SK-N-SH (cell line): ENCODE measurements around the gene MAST4. TPM values are rescaled to one million over a fixed set of nuclear protein-coding genes. Genes with fewer than 3 reads are reported as not detected.

Experiments used
- CTCF ChIA-PET: fragments of 300-600, 350-600 bp; formaldehyde crosslinking; extraction: SDS; loops from one replicate; lab custom pipeline; 2021; lab: Yijun Ruan, JAX
- POLR2A ChIA-PET: fragments of 350-600 bp; sonication (Branson Sonifier 250); formaldehyde crosslinking; extraction: SDS; loops from one replicate; lab custom pipeline; 2020; ENCODE audit warnings: antibody characterized with exemption, inconsistent platforms; lab: Yijun Ruan, JAX
- DNase-seq: peaks from one replicate; pipeline ENCODE4 v3.0.0; 2012
- H2AFZ ChIP-seq: fragments of 200-600 bp; sonication (generic); 2 replicates; pipeline ENCODE4 v1.8.1; 2016; ENCODE audit warnings: antibody characterized with exemption, mild to moderate bottlenecking, low read depth
- H3F3A ChIP-seq: fragments of 200-600 bp; sonication (generic); replicated peaks from 2 replicates; pipeline ENCODE3; 2016; ENCODE audit warnings: antibody characterized with exemption, mild to moderate bottlenecking; ENCODE audit not compliant: insufficient read depth
- H3K27ac ChIP-seq, 2 experiments: fragments of 200-500 bp in 1 of 2; fragments of 200-600 bp in 1 of 2; sonication (Bioruptor generic) in 1 of 2; sonication (generic), shearing (Covaris generic) in 1 of 2; 2 replicates each; pipeline versions ENCODE4 v1.5.1 to v1.6.1; 2014 to 2016; ENCODE audit warnings: low read depth in 2 of 2, inconsistent platforms in 1 of 2, low read length in 1 of 2, mild to moderate bottlenecking in 1 of 2, mixed read lengths in 1 of 2
- H3K27me3 ChIP-seq: fragments of 200-600 bp; sonication (generic), shearing (Covaris generic); 2 replicates; pipeline ENCODE4 v1.6.1; 2016; ENCODE audit warnings: mixed run types; ENCODE audit not compliant: insufficient read depth
- H3K36me3 ChIP-seq, 2 experiments: fragments of 200-500 bp in 1 of 2; fragments of 200-600 bp in 1 of 2; sonication (Bioruptor generic) in 1 of 2; sonication (generic) in 1 of 2; replicated peaks in 1 of 2; 2 replicates each; pipeline versions ENCODE3 to v1.5.1; 2014 to 2016; ENCODE audit warnings: low read length in 1 of 2, mild to moderate bottlenecking in 1 of 2; ENCODE audit not compliant: insufficient read depth in 2 of 2, control insufficient read depth in 1 of 2
- H3K4me1 ChIP-seq, 2 experiments: fragments of 200-500 bp in 1 of 2; fragments of 200-600 bp in 1 of 2; sonication (Bioruptor generic) in 1 of 2; sonication (generic), shearing (Covaris generic) in 1 of 2; 2 replicates each; pipeline versions ENCODE4 v1.5.1 to v1.6.1; 2014 to 2016; ENCODE audit warnings: low read depth in 1 of 2, low read length in 1 of 2, mixed run types in 1 of 2; ENCODE audit not compliant: insufficient read depth in 2 of 2, control insufficient read depth in 1 of 2
- H3K4me2 ChIP-seq: fragments of 200-600 bp; sonication (generic), shearing (Covaris generic); 2 replicates; pipeline ENCODE4 v1.6.1; 2017; ENCODE audit warnings: mixed run types
- H3K4me3 ChIP-seq, 2 experiments: fragments of 200-500 bp in 1 of 2; fragments of 200-600 bp in 1 of 2; sonication (Bioruptor generic) in 1 of 2; sonication (generic), shearing (Covaris generic) in 1 of 2; 2 replicates each; pipeline versions ENCODE4 v1.5.1 to v1.8.1; 2014 to 2016; ENCODE audit warnings: low read depth in 2 of 2, inconsistent platforms in 1 of 2, low read length in 1 of 2, mild to moderate bottlenecking in 1 of 2, mixed read lengths in 1 of 2, moderate library complexity in 1 of 2
- H3K79me2 ChIP-seq: fragments of 200-600 bp; sonication (generic); 2 replicates; pipeline ENCODE4 v1.8.1; 2017; ENCODE audit warnings: mild to moderate bottlenecking; ENCODE audit not compliant: insufficient read depth
- H3K9ac ChIP-seq: fragments of 200-600 bp; sonication (generic); 2 replicates; pipeline ENCODE4 v1.6.1; 2017; ENCODE audit warnings: mixed run types
- H3K9me2 ChIP-seq: fragments of 200-600 bp; sonication (generic); 2 replicates; pipeline ENCODE4 v1.6.1; 2017; ENCODE audit warnings: mixed run types
- H3K9me3 ChIP-seq: fragments of 200-600 bp; sonication (generic); 2 replicates; pipeline ENCODE4 v1.6.1; 2017; ENCODE audit warnings: mixed run types, mild to moderate bottlenecking, moderate library complexity
- H4K20me1 ChIP-seq: fragments of 200-600 bp; sonication (generic); 2 replicates; pipeline ENCODE4 v1.6.1; 2017; ENCODE audit warnings: mild to moderate bottlenecking, mixed run types; ENCODE audit not compliant: insufficient read depth
- CHD2 ChIP-seq: fragments of 150-350 bp; IDR thresholded peaks from 2 replicates; pipeline ENCODE4 v1.6.1; 2018; ENCODE audit warnings: low read length; ENCODE audit not compliant: partially characterized antibody
- EP300 ChIP-seq, 2 experiments: IDR thresholded peaks; 2 replicates each; pipeline versions ENCODE4 v1.4.0 to v1.6.1; 2012; ENCODE audit warnings: borderline replicate concordance in 1 of 2, low read depth in 1 of 2, low read length in 1 of 2
- EZH2phosphoT487 ChIP-seq: fragments of 200-600 bp; sonication (generic); IDR thresholded peaks from 2 replicates; pipeline ENCODE4 v1.6.1; 2017; ENCODE audit warnings: low read depth, mixed run types, mild to moderate bottlenecking, antibody characterized with exemption, moderate library complexity, borderline replicate concordance
- GATA2 ChIP-seq: sonication (generic); formaldehyde crosslinking; IDR thresholded peaks from 2 replicates; pipeline ENCODE4 v1.5.0; 2020; ENCODE audit warnings: mild to moderate bottlenecking, missing genetic modification reagents
- JUND ChIP-seq: IDR thresholded peaks from 2 replicates; pipeline ENCODE4 v1.4.0; 2012
- MXI1 ChIP-seq: IDR thresholded peaks from 2 replicates; pipeline ENCODE4 v1.6.1; 2012; ENCODE audit warnings: mild to moderate bottlenecking, low read depth, low read length, improper control_type of control experiment
- RAD21 ChIP-seq: IDR thresholded peaks from 2 replicates; pipeline ENCODE4 v1.6.1; 2012; ENCODE audit warnings: mild to moderate bottlenecking, low read length
- RCOR1 ChIP-seq: fragments of 150-350 bp; IDR thresholded peaks from 2 replicates; pipeline ENCODE4 v1.6.1; 2017; ENCODE audit warnings: antibody characterized with exemption, low read length
- TCF12 ChIP-seq: IDR thresholded peaks from 2 replicates; pipeline ENCODE4 v1.4.0; 2012
- WGBS: methylation state at CpG from one replicate; pipeline ENCODE4 v1.1.6; 2017; ENCODE audit warnings: low lambda C conversion rate; 5-methylcytosine and 5-hydroxymethylcytosine counted together
- polyA plus RNA-seq, 3 experiments: library from polyadenylated mRNA; depleted of rRNA; stranded (reverse); fragments of >200 nt; gene quantifications; 2 replicates each; pipeline ENCODE4 v1.2.3, GENCODE V29; 2012
- TF ChIP-seq, protein P1 (sequence below): IDR thresholded peaks from 2 replicates; pipeline ENCODE4 v1.4.0; 2012; ENCODE audit warnings: low read depth, borderline replicate concordance
- TF ChIP-seq, protein P2 (sequence below): IDR thresholded peaks from 2 replicates; pipeline ENCODE4 v1.6.1; 2012; ENCODE audit warnings: mild to moderate bottlenecking, low read depth, low read length, moderate library complexity
- TF ChIP-seq, protein P3 (sequence below): fragments of 150-350 bp; IDR thresholded peaks from 2 replicates; pipeline ENCODE4 v1.6.1; 2016; ENCODE audit warnings: mild to moderate bottlenecking, low read depth, low read length
- TF ChIP-seq, protein P4 (sequence below): IDR thresholded peaks from 2 replicates; pipeline ENCODE4 v1.4.0; 2012; ENCODE audit warnings: low read depth, borderline replicate concordance

MAST4 gene
- polyA plus RNA-seq, 1 of the 3 experiments (the other 2 are of a cell fraction): 2.2 TPM

DNA sequence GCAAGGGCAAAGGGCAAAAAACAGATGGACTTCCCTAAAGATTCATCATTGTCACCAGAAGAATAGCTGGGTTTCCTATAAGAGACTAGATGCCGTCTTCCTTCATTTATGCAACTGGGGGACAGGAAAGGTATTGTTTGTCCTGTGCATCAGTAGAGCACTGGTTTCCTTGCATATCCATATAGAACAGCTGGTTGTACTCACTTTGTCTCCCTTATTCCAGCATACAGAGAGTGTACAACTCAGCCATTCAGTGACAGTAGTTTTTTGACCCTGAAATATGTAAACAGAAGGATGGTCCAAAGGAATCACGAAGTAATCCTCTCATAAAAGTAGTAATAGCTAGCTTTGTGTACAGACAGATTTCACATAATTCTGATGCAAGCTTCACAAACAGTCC, 22.5 kb upstream of the MAST4 start:
- POLR2A ChIA-PET: no interaction called here
- Histone ChIP-seq H3F3A (no peaks in the 10 kb centered on the region), H3K9me2 (no peaks in the 10 kb centered on the region), H4K20me1 (no peaks in the 10 kb centered on the region), H3K79me2 (no peaks in the 10 kb centered on the region), H3K27me3 (no peaks in the 10 kb centered on the region), H3K9me3 (no peaks in the 10 kb centered on the region), H3K4me1 (no peaks in the 10 kb centered on the region), H2AFZ (no peak overlapping the region), H3K4me2 (no peak overlapping the region)
- WGBS: 25% methylated on average over 2 of the region's 2 CpGs
- DNase-seq: no peak
- CTCF ChIA-PET: no interaction called here
- TF ChIP-seq EP300 (IDR thresholded peaks at IDR 0.05; ENCODE audit: borderline replicate concordance in 1 of 2, low read depth in 1 of 2, low read length in 1 of 2) (no peak), RAD21 (no peak), RCOR1 (no peak), CHD2 (no peak), JUND (no peak)
- TF ChIP-seq, protein P1, sequence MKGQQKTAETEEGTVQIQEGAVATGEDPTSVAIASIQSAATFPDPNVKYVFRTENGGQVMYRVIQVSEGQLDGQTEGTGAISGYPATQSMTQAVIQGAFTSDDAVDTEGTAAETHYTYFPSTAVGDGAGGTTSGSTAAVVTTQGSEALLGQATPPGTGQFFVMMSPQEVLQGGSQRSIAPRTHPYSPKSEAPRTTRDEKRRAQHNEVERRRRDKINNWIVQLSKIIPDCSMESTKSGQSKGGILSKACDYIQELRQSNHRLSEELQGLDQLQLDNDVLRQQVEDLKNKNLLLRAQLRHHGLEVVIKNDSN: no peak
- TF ChIP-seq, protein P2, sequence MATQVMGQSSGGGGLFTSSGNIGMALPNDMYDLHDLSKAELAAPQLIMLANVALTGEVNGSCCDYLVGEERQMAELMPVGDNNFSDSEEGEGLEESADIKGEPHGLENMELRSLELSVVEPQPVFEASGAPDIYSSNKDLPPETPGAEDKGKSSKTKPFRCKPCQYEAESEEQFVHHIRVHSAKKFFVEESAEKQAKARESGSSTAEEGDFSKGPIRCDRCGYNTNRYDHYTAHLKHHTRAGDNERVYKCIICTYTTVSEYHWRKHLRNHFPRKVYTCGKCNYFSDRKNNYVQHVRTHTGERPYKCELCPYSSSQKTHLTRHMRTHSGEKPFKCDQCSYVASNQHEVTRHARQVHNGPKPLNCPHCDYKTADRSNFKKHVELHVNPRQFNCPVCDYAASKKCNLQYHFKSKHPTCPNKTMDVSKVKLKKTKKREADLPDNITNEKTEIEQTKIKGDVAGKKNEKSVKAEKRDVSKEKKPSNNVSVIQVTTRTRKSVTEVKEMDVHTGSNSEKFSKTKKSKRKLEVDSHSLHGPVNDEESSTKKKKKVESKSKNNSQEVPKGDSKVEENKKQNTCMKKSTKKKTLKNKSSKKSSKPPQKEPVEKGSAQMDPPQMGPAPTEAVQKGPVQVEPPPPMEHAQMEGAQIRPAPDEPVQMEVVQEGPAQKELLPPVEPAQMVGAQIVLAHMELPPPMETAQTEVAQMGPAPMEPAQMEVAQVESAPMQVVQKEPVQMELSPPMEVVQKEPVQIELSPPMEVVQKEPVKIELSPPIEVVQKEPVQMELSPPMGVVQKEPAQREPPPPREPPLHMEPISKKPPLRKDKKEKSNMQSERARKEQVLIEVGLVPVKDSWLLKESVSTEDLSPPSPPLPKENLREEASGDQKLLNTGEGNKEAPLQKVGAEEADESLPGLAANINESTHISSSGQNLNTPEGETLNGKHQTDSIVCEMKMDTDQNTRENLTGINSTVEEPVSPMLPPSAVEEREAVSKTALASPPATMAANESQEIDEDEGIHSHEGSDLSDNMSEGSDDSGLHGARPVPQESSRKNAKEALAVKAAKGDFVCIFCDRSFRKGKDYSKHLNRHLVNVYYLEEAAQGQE: no peak
- TF ChIP-seq, all 33 proteins: peak for 0
- Histone ChIP-seq H3K36me3 (no peaks in the 10 kb centered on the region), H3K4me3 (no peak overlapping the region), H3K27ac (no peak overlapping the region), H3K9ac (no peak overlapping the region)

DNA sequence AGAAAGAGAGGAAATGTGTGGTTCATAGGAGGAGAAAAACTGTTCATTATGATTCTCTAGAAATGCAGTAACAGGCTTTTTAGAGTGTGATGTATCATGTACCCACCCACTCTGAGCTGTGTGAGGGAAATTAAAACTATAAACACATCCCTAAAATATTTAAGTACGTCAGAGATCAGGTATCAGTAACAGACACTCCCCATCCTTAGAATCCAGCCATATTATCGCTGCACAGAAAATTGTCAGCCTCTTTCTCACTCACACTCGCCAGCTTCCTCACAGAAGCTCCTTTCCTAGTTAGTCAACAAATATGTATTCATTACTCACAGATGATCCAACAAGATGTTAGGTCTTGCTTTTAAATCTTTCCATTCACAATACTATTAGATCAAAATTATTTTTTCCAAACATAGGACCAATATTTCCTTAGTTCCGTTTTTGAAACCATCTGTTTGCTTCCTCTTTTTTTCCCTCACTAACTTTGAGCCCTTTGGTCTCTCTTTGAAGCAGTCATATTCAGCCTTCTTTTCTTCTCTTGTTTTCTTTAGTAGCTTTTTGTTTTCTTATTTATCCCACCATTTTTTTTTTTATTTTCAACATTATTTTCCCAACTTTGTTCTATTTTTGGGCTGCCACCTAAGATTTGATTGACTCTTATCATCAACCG, 13.6 kb upstream of the MAST4 start:
- TF ChIP-seq, protein P3, sequence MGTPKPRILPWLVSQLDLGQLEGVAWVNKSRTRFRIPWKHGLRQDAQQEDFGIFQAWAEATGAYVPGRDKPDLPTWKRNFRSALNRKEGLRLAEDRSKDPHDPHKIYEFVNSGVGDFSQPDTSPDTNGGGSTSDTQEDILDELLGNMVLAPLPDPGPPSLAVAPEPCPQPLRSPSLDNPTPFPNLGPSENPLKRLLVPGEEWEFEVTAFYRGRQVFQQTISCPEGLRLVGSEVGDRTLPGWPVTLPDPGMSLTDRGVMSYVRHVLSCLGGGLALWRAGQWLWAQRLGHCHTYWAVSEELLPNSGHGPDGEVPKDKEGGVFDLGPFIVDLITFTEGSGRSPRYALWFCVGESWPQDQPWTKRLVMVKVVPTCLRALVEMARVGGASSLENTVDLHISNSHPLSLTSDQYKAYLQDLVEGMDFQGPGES: no peak
- TF ChIP-seq, protein P4, sequence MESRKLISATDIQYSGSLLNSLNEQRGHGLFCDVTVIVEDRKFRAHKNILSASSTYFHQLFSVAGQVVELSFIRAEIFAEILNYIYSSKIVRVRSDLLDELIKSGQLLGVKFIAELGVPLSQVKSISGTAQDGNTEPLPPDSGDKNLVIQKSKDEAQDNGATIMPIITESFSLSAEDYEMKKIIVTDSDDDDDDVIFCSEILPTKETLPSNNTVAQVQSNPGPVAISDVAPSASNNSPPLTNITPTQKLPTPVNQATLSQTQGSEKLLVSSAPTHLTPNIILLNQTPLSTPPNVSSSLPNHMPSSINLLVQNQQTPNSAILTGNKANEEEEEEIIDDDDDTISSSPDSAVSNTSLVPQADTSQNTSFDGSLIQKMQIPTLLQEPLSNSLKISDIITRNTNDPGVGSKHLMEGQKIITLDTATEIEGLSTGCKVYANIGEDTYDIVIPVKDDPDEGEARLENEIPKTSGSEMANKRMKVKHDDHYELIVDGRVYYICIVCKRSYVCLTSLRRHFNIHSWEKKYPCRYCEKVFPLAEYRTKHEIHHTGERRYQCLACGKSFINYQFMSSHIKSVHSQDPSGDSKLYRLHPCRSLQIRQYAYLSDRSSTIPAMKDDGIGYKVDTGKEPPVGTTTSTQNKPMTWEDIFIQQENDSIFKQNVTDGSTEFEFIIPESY: no peak
- TF ChIP-seq GATA2 (CRISPR knock-in tag): no peak
- no peak for TF ChIP-seq TCF12
- no peak for TF ChIP-seq EZH2phosphoT487
- no peak for TF ChIP-seq RAD21
- TF ChIP-seq EP300 (IDR thresholded peaks at IDR 0.05; ENCODE audit: borderline replicate concordance in 1 of 2, low read depth in 1 of 2, low read length in 1 of 2): no peak
- no peak for TF ChIP-seq MXI1
- Histone ChIP-seq H3K27ac (no peak overlapping the region), H3K9me3 (no peaks in the 10 kb centered on the region), H3K9me2 (no peaks in the 10 kb centered on the region), H4K20me1 (no peaks in the 10 kb centered on the region), H3K27me3 (no peaks in the 10 kb centered on the region), H3K36me3 (no peaks in the 10 kb centered on the region), H3K4me1 (no peaks in the 10 kb centered on the region), H3K9ac (no peak overlapping the region), H3K4me2 (no peak overlapping the region), H2AFZ (no peak overlapping the region), H3K4me3 (no peak overlapping the region), H3F3A (no peaks in the 10 kb centered on the region), H3K79me2 (no peaks in the 10 kb centered on the region)
- ChIA-PET POLR2A (no interaction called here), CTCF (no interaction called here)
- 39% methylated on average over 5 of the region's 5 CpGs for WGBS
- DNase-seq: no peak
